Lung (tissue), 12 donors: Measurements from ENCODE around the gene C22orf31. TPM values are rescaled to one million over a fixed set of nuclear protein-coding genes. Genes with fewer than 3 reads are reported as not detected.
A peak's percentile ranks its signal among the peaks of the same experiment; 100 is the strongest.
"Not testable (repeated sequence)": the region's sequence is repeated elsewhere in the genome, so short reads cannot be mapped to it uniquely, and the experiment has no call there.

Experiments
- ATAC-seq: fragments of 200-7000 bp; cut with Tn5 transposase; one replicate; pipeline ENCODE4 v1.9.1; 2020; ENCODE audit warnings: moderate number of reproducible peaks; ENCODE audit not compliant: insufficient read depth, low FRiP score
- DNase-seq, 3 donors: peaks; one replicate each; pipeline ENCODE4 v3.0.0-alpha.2; 2013 to 2017
- H3K27ac ChIP-seq, 2 donors: one replicate each; pipeline ENCODE4 v1.5.1; 2013; ENCODE audit warnings: mild to moderate bottlenecking in 2 of 2, moderate library complexity in 2 of 2, control low read depth in 1 of 2, inconsistent platforms in 1 of 2, low read depth in 1 of 2, low read length in 1 of 2
- H3K27me3 ChIP-seq, 3 donors: one replicate each; pipeline ENCODE4 v1.5.1; 2013; ENCODE audit warnings: low read length in 2 of 3; ENCODE audit not compliant: control insufficient read depth in 3 of 3, insufficient read depth in 3 of 3
- H3K36me3 ChIP-seq, 4 donors: one replicate each; pipeline ENCODE4 v1.5.1; 2013; ENCODE audit warnings: low read length in 4 of 4, mild to moderate bottlenecking in 1 of 4, moderate library complexity in 1 of 4; ENCODE audit not compliant: control insufficient read depth in 4 of 4, insufficient read depth in 4 of 4
- H3K4me1 ChIP-seq, 5 donors: one replicate each; pipeline ENCODE4 v1.5.1; 2013; ENCODE audit warnings: low read length in 5 of 5, mild to moderate bottlenecking in 2 of 5, moderate library complexity in 1 of 5; ENCODE audit not compliant: control insufficient read depth in 5 of 5, insufficient read depth in 5 of 5
- H3K4me3 ChIP-seq: one replicate; pipeline ENCODE4 v1.5.1; 2013; ENCODE audit warnings: mild to moderate bottlenecking, control low read depth, moderate library complexity
- H3K9ac ChIP-seq, 2 donors: one replicate each; pipeline ENCODE4 v1.5.1; 2013; ENCODE audit warnings: low read length in 2 of 2, control low read depth in 1 of 2; ENCODE audit not compliant: insufficient read depth in 1 of 2
- H3K9me3 ChIP-seq, 4 donors: one replicate each; pipeline ENCODE4 v1.5.1; 2013; ENCODE audit warnings: low read length in 3 of 4, mild to moderate bottlenecking in 1 of 4, moderate library complexity in 1 of 4; ENCODE audit not compliant: control insufficient read depth in 4 of 4, insufficient read depth in 3 of 4
- WGBS, 2 donors: extraction: QIAGEN DNeasy Blood & Tissue Kit; methylation state at CpG; one replicate each; pipeline ENCODE4 v1.1.7; 2013; 5-methylcytosine and 5-hydroxymethylcytosine counted together
- polyA plus RNA-seq, 2 donors: library from polyadenylated mRNA; stranded (reverse); fragments of 200-250 nt; gene quantifications; one replicate each; pipeline ENCODE4 v1.2.1, GENCODE V29; 2013
- total RNA-seq, 2 donors: library from RNA; depleted of rRNA in 1 of 2; stranded (reverse); fragments of >200 nt in 1 of 2; gene quantifications; one replicate each; pipeline ENCODE4 v1.2.1, GENCODE V29; 2014 to 2021
- TF ChIP-seq, protein P1 (sequence below): IDR thresholded peaks from 2 replicates; pipeline ENCODE4 v1.5.1; 2012; ENCODE audit warnings: mild to moderate bottlenecking; ENCODE audit errors: control extremely low read depth, extremely low read depth
- donor health status: control.
- donor health status: control.
- donor health status: Bipolar disorder and iron deficiency.
- donor health status: healthy.
- donor health status: DM: yes; HTN: yes; CAD: no.

Gene C22orf31
- total and polyA plus RNA-seq, 4 donors: 0.07 to 0.30 TPM; not detected in 2

DNA sequence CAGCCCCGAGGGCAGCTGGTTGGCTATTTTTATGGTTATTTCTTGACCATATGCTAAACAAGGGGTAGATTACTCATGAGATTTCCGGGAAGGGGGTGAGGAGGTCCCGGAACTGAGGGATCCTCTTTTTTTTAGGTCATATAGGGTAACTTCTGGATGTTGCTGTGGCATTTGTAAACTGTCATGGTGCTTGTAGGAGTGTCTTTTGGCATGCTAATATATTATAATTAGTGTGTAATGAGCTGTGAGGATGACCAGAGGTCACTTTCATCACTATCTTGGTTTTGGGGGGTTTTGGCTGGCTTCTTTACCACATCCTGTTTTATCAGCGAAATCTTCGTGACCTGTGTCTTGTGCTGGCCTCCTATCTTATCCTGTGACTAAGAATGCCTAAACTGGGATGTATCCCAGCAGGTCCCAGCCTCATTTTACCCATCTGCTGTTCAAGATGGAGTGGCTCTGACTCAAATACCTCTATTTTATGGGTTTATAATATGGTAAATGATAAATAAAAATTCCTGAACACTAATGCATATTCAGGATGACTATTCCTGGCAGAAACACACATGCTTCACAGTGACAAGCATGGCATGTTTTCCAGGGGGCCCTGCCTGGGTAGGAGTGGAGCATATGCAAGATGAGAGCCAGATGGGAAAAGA, 22.4 kb upstream of the C22orf31 start:
- ATAC-seq: no peak
- no peak overlapping the region for H3K27ac ChIP-seq

DNA sequence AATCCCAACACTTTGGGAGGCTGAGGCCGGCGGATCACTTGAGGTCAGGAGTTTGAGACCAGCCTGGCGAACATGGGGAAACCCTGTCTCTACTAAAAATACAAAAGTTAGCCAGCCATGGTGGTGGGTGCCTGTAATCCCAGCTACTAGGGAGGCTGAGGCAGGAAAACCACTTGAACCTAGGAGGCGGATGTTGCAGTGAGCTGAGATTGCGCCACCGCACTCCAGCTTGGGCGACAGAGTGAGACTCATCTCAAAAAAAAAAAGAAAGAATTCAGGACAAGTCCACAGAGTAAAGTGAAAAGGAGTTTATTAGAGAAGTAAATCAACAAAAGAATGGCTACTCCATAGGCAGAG, 21.9 kb upstream of the C22orf31 start:
- not testable (repeated sequence) for H3K9me3 ChIP-seq, DNase-seq, H3K36me3 ChIP-seq, ATAC-seq, H3K9ac ChIP-seq, H3K4me3 ChIP-seq, H3K27ac ChIP-seq, H3K27me3 ChIP-seq
- H3K4me1 ChIP-seq: peaks cover 1 to 57% (median 27%) of the 10 kb centered on the region in 5 donors
- 54 to 80% methylated on average over 7 of the region's 7 CpGs for WGBS, 2 donors

More for the DNA sequence above, 22.4 kb upstream of the C22orf31 start:
- TF ChIP-seq, protein P1, sequence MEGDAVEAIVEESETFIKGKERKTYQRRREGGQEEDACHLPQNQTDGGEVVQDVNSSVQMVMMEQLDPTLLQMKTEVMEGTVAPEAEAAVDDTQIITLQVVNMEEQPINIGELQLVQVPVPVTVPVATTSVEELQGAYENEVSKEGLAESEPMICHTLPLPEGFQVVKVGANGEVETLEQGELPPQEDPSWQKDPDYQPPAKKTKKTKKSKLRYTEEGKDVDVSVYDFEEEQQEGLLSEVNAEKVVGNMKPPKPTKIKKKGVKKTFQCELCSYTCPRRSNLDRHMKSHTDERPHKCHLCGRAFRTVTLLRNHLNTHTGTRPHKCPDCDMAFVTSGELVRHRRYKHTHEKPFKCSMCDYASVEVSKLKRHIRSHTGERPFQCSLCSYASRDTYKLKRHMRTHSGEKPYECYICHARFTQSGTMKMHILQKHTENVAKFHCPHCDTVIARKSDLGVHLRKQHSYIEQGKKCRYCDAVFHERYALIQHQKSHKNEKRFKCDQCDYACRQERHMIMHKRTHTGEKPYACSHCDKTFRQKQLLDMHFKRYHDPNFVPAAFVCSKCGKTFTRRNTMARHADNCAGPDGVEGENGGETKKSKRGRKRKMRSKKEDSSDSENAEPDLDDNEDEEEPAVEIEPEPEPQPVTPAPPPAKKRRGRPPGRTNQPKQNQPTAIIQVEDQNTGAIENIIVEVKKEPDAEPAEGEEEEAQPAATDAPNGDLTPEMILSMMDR: no peak
- no peak overlapping the region for H3K4me3 ChIP-seq
- no peak overlapping the region for H3K9ac ChIP-seq
- H3K36me3 ChIP-seq: no peaks in the 10 kb centered on the region
- no peaks in the 10 kb centered on the region for H3K9me3 ChIP-seq
- H3K4me1 ChIP-seq: peaks cover 1 to 57% (median 22%) of the 10 kb centered on the region in 5 donors
- 35 to 49% methylated on average over 5 of the region's 5 CpGs for WGBS, 2 donors
- no peaks in the 10 kb centered on the region for H3K27me3 ChIP-seq
- peak; percentile 32 to 51 (median 42) for DNase-seq

DNA sequence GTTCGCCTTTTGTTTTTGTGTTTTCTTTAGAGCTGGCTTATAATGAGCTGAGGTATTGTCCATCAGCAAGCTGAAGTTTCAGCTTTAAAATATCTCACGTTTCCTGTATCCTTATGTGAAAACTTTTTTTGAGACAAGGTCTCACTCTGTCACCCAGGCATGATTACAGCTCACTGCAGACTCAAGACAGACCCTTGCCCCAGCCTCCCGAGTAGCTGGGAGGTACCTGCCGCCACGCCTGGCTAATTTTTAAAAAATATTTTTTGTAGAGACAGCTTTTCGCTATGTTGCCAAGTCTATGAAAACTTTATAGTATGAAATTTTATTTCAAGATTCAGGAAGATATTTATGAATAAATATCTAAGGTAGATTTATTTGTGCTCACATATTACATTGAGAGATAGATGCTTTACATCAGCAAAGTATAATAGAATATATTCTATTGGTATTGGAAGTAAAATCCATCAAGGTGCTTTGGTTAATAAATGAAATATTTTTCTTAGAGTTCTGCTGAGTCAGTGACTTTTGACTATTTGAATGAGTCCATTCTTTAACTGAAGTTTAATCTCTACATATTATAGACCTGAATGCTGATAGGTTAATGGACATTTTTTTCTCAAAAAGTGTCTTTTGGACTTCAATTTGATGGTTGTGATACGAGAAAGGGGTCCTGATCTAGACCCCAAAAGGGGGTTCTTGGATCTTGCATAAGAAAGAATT, 21.4 kb upstream of the C22orf31 start:
- no peaks in the 10 kb centered on the region for H3K27me3 ChIP-seq
- H3K9me3 ChIP-seq: no peaks in the 10 kb centered on the region
- TF ChIP-seq, protein P1: no peak
- no peak overlapping the region for H3K27ac ChIP-seq
- no peaks in the 10 kb centered on the region for H3K36me3 ChIP-seq
- H3K4me1 ChIP-seq: peaks cover 1 to 62% (median 30%) of the 10 kb centered on the region in 5 donors
- no peak for ATAC-seq
- no peak overlapping the region for H3K4me3 ChIP-seq
- no peak for DNase-seq
- 89 to 94% methylated on average over 7 of the region's 7 CpGs for WGBS, 2 donors
- H3K9ac ChIP-seq: no peak overlapping the region

DNA sequence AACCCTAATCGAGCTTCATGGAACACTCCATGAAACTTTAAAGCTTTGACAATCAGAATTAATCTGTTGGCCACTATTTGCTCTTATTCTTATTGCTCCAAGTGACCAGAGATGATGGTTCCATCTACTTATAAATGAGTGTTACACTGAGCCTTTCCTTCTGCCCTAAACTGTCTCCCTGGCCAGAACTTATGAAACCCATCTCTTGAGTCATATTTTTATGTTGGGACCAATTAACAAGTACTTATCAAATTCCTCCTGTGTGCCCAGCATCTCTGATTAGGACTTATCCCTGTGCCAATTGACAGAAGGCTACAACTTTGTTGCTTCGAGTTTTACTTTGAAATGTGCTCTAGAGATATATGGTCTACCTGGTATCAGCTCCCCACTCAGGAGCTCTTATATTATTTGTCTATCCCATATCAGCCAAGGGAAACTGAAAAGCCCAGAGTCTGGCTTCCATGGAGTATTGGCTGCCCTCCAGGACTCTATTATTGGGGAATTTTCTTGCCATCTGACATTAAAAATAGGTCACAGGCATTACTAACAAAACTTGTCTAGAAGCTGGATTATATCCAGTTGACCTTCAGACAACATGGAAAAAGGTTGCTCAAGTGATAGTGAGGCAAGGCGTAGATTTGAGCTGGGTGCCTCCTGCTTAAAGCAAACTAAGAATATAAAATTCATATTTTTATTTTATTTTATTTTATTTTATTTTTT, 20.0 kb upstream of the C22orf31 start:
- ATAC-seq: no peak
- TF ChIP-seq, protein P1: no peak
- no peak overlapping the region for H3K4me3 ChIP-seq
- H3K27ac ChIP-seq: peak overlapping the region in 1 of 2 donors; percentile 6
- H3K36me3 ChIP-seq: no peaks in the 10 kb centered on the region
- peaks cover 1 to 63% (median 30%) of the 10 kb centered on the region in 5 donors for H3K4me1 ChIP-seq
- DNase-seq: peak in 2 of 3 donors; percentile 95 to 97
- H3K27me3 ChIP-seq: no peaks in the 10 kb centered on the region
- peak overlapping the region in 1 of 2 donors; percentile 11 for H3K9ac ChIP-seq
- WGBS, 2 donors: 57 to 84% methylated on average over 3 of the region's 3 CpGs
- no peaks in the 10 kb centered on the region for H3K9me3 ChIP-seq
